HG02678 (cell line): ENCODE data around the gene PYM1.

ENCODE experiments used
- ATAC-seq: cut with Tn5 transposase; IDR thresholded peaks from one replicate; pipeline ENCODE4 v1.9.1; 2021; ENCODE audit warnings: mild to moderate bottlenecking, moderate library complexity; ENCODE audit not compliant: unreplicated experiment

The PYM1 gene

GRCh38 chr12:55927588-55928502 is at the start of gene PYM1:
PYM1 (minus strand) TSS chr12:55927894; CDS start chr12:55927761, 133 bp downstream.
- peak; percentile 43 for ATAC-seq

- peak; percentile 8 for ATAC-seq
Observed at GRCh38 chr12:55974308-55974730, 46.6 kb upstream of the PYM1 start.

GRCh38 chr12:55973599-55974307 is 46.1 kb upstream of the PYM1 start, which contains the start of gene RAB5B:
RAB5B (plus strand) TSS chr12:55974078; CDS start chr12:55986961, 12,883 bp downstream.
- peak; percentile 91 for ATAC-seq

- ATAC-seq, result no peak
Observed at GRCh38 chr12:55972911-55973598, 45.4 kb upstream of the PYM1 start.

GRCh38 chr12:55972456-55972855 is 44.8 kb upstream of the PYM1 start:
- ATAC-seq, result no peak

- no peak for ATAC-seq
Observed at GRCh38 chr12:55972042-55972441, 44.3 kb upstream of the PYM1 start.

GRCh38 chr12:55970775-55971174 is 43.1 kb upstream of the PYM1 start:
- ATAC-seq, result no peak

- ATAC-seq, result no peak
Observed at GRCh38 chr12:55969356-55969755, 41.7 kb upstream of the PYM1 start.

- peak; percentile 97 for ATAC-seq
Observed at GRCh38 chr12:55966408-55967281, 39.0 kb upstream of the PYM1 start, which contains the start of gene CDK2. CDK2 (plus strand) TSS chr12:55966830; CDS start chr12:55967009, 179 bp downstream.

- ATAC-seq, result no peak
Observed at GRCh38 chr12:55965941-55966407, 38.3 kb upstream of the PYM1 start, which contains the start of gene PMEL. PMEL (minus strand) TSS chr12:55966042; CDS start chr12:55966011, 31 bp downstream.

GRCh38 chr12:55965240-55965639 is 37.5 kb upstream of the PYM1 start:
- ATAC-seq, result no peak

GRCh38 chr12:55963760-55964159 is 36.1 kb upstream of the PYM1 start:
- ATAC-seq, result no peak

GRCh38 chr12:55957106-55957859 is 29.6 kb upstream of the PYM1 start:
- no peak for ATAC-seq

- no peak for ATAC-seq
Observed at GRCh38 chr12:55955800-55956508, 28.3 kb upstream of the PYM1 start.

- ATAC-seq, result no peak
Observed at GRCh38 chr12:55955344-55955743, 27.6 kb upstream of the PYM1 start.

GRCh38 chr12:55946553-55946952 is 18.9 kb upstream of the PYM1 start:
- ATAC-seq, result no peak

- no peak for ATAC-seq
Observed at GRCh38 chr12:55942577-55943136, 15.0 kb upstream of the PYM1 start.

- ATAC-seq, result no peak
Observed at GRCh38 chr12:55942055-55942454, 14.4 kb upstream of the PYM1 start.
